Measurements from ENCODE around the gene RAB7A.
"Not testable (repeated sequence)": the region's sequence is repeated elsewhere in the genome, so short reads cannot be mapped to it uniquely, and the experiment has no call there.

The RAB7A gene

GRCh38 chr3:128710816-128711433 is 15.1 kb upstream of the RAB7A start:
- no peak for DNase-seq (ENCODE audit: low read depth in 2 of 2, low spot score in 1 of 2)

GRCh38 chr3:128712848-128713247 is 13.1 kb upstream of the RAB7A start:
- no peak for DNase-seq (ENCODE audit: low read depth in 2 of 2, low spot score in 1 of 2)

- no peak for DNase-seq (ENCODE audit: low read depth in 2 of 2, low spot score in 1 of 2)
Measured at GRCh38 chr3:128714887-128715491, 11.0 kb upstream of the RAB7A start.

GRCh38 chr3:128718892-128719291 is 7.1 kb upstream of the RAB7A start:
- DNase-seq (ENCODE audit: low read depth in 2 of 2, low spot score in 1 of 2) = not testable (repeated sequence)

GRCh38 chr3:128720891-128721290 is 5.1 kb upstream of the RAB7A start:
- no peak for DNase-seq (ENCODE audit: low read depth in 2 of 2, low spot score in 1 of 2)

- DNase-seq (ENCODE audit: low read depth in 2 of 2, low spot score in 1 of 2) = no peak
Measured at GRCh38 chr3:128723477-128723876, 2.5 kb upstream of the RAB7A start.

GRCh38 chr3:128725547-128726022 is 398 bp upstream of the RAB7A start:
- no peak for DNase-seq (ENCODE audit: low read depth in 2 of 2, low spot score in 1 of 2)

- DNase-seq (ENCODE audit: low read depth in 2 of 2, low spot score in 1 of 2) = no peak
Measured at GRCh38 chr3:128727059-128727458, 1.1 kb downstream of the RAB7A start.

- DNase-seq (ENCODE audit: low read depth in 2 of 2, low spot score in 1 of 2) = no peak
Measured at GRCh38 chr3:128727485-128727884, 1.5 kb downstream of the RAB7A start.

- DNase-seq (ENCODE audit: low read depth in 2 of 2, low spot score in 1 of 2) = no peak
Measured at GRCh38 chr3:128727996-128728395, 2.0 kb downstream of the RAB7A start.

GRCh38 chr3:128728521-128728920 is 2.5 kb downstream of the RAB7A start:
- not testable (repeated sequence) for DNase-seq (ENCODE audit: low read depth in 2 of 2, low spot score in 1 of 2)

- DNase-seq (ENCODE audit: low read depth in 2 of 2, low spot score in 1 of 2) = no peak
Measured at GRCh38 chr3:128730471-128730870, 4.5 kb downstream of the RAB7A start.

- DNase-seq (ENCODE audit: low read depth in 2 of 2, low spot score in 1 of 2) = no peak
Measured at GRCh38 chr3:128734523-128735189, 8.7 kb downstream of the RAB7A start.

- no peak for DNase-seq (ENCODE audit: low read depth in 2 of 2, low spot score in 1 of 2)
Measured at GRCh38 chr3:128735287-128735686, 9.3 kb downstream of the RAB7A start.

- DNase-seq (ENCODE audit: low read depth in 2 of 2, low spot score in 1 of 2) = no peak
Measured at GRCh38 chr3:128735884-128736283, 9.9 kb downstream of the RAB7A start.

- no peak for DNase-seq (ENCODE audit: low read depth in 2 of 2, low spot score in 1 of 2)
Measured at GRCh38 chr3:128736601-128737000, 10.6 kb downstream of the RAB7A start.

GRCh38 chr3:128740621-128741020 is 14.6 kb downstream of the RAB7A start:
- DNase-seq (ENCODE audit: low read depth in 2 of 2, low spot score in 1 of 2) = no peak

- no peak for DNase-seq (ENCODE audit: low read depth in 2 of 2, low spot score in 1 of 2)
Measured at GRCh38 chr3:128742821-128743594, 17.0 kb downstream of the RAB7A start.

GRCh38 chr3:128745742-128746141 is 19.8 kb downstream of the RAB7A start:
- DNase-seq (ENCODE audit: low read depth in 2 of 2, low spot score in 1 of 2) = no peak

- DNase-seq (ENCODE audit: low read depth in 2 of 2, low spot score in 1 of 2) = no peak
Measured at GRCh38 chr3:128746881-128747280, 20.9 kb downstream of the RAB7A start.

- DNase-seq (ENCODE audit: low read depth in 2 of 2, low spot score in 1 of 2) = no peak
Measured at GRCh38 chr3:128748557-128748956, 22.6 kb downstream of the RAB7A start.

- DNase-seq (ENCODE audit: low read depth in 2 of 2, low spot score in 1 of 2) = no peak
Measured at GRCh38 chr3:128749035-128749434, 23.1 kb downstream of the RAB7A start.
